HG03064 (cell line): Measurements from ENCODE around the gene SF3B4.
"Not testable (repeated sequence)": the region's sequence is repeated elsewhere in the genome, so short reads cannot be mapped to it uniquely, and the experiment has no call there.

Experiments
- ATAC-seq: cut with Tn5 transposase; IDR thresholded peaks from one replicate; pipeline ENCODE4 v1.9.1; 2021; ENCODE audit warnings: low read depth; ENCODE audit not compliant: unreplicated experiment

SF3B4 gene

GRCh38 chr1:149888999-149889289 lies 38.7 kb downstream of the SF3B4 start:
- no peak for ATAC-seq

GRCh38 chr1:149888247-149888998 lies 39.2 kb downstream of the SF3B4 start:
- ATAC-seq, result peak; percentile 15

GRCh38 chr1:149887456-149888246 lies 40.0 kb downstream of the SF3B4 start:
- ATAC-seq, result peak; percentile 41

GRCh38 chr1:149887196-149887455 lies 40.5 kb downstream of the SF3B4 start:
- not testable (repeated sequence) for ATAC-seq

- ATAC-seq, result peak; percentile 45
Observed at GRCh38 chr1:149886396-149887195, 41.0 kb downstream of the SF3B4 start.

GRCh38 chr1:149886121-149886395 lies 41.5 kb downstream of the SF3B4 start:
- ATAC-seq, result not testable (repeated sequence)

- ATAC-seq, result no peak
Observed at GRCh38 chr1:149885339-149886120, 42.1 kb downstream of the SF3B4 start.

- no peak for ATAC-seq
Observed at GRCh38 chr1:149884433-149885338, 42.9 kb downstream of the SF3B4 start.

- no peak for ATAC-seq
Observed at GRCh38 chr1:149883598-149884247, 43.9 kb downstream of the SF3B4 start.

GRCh38 chr1:149881876-149882275 lies 45.7 kb downstream of the SF3B4 start:
- ATAC-seq, result no peak

GRCh38 chr1:149879556-149879955 lies 48.0 kb downstream of the SF3B4 start:
- ATAC-seq, result no peak

- ATAC-seq, result no peak
Observed at GRCh38 chr1:149877211-149877946, 50.2 kb downstream of the SF3B4 start.
